AG09319 (cell line): ENCODE results near the gene FARS2.

Source experiments
- DNase-seq: peaks from one replicate; pipeline ENCODE4 v3.0.0-alpha.2; 2010; ENCODE audit warnings: low read depth; ENCODE audit errors: extremely low read depth
- TF ChIP-seq, protein P1 (sequence below): IDR thresholded peaks from 2 replicates; pipeline ENCODE4 v1.5.1; 2011; ENCODE audit warnings: low read depth, mild to moderate bottlenecking, inconsistent platforms, low read length, moderate library complexity

FARS2 gene

DNA sequence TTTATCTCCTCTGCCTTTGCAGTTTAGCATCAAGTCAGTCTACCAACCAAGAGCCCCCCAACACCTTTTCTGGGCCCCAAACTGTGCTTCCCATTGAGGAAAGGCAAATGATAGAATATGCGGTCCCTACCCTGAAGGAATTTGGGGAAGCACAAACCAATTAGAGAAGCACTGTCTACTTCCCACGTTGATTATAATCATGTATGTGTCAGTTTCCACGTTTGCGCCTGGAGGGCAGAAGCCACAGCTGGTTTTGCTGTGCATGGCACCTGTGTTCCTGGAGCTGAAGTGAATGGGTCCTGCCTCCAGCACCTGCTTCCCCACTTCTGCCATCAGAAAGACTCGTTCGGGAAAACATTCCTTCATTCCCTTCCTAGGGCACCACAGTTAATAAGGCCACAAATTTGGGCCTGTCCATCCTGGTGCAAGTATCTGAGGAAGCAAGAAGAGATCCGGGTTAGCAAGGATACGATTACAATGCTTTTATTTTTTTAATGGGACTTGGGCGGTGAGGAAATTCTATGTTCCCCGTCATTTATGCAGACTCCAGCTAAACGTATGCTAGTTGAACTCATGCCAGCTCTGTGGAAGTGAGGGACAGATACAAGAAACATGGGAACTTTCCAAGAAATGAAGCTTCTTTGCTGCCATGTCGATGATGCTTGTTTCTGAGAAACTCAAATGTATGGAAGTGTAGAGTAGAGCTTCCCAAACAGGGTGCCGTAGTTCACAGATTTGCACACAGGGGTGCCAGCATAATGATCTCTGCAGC, 411.9 kb downstream of the FARS2 start:
- no peak for DNase-seq
- TF ChIP-seq, protein P1, sequence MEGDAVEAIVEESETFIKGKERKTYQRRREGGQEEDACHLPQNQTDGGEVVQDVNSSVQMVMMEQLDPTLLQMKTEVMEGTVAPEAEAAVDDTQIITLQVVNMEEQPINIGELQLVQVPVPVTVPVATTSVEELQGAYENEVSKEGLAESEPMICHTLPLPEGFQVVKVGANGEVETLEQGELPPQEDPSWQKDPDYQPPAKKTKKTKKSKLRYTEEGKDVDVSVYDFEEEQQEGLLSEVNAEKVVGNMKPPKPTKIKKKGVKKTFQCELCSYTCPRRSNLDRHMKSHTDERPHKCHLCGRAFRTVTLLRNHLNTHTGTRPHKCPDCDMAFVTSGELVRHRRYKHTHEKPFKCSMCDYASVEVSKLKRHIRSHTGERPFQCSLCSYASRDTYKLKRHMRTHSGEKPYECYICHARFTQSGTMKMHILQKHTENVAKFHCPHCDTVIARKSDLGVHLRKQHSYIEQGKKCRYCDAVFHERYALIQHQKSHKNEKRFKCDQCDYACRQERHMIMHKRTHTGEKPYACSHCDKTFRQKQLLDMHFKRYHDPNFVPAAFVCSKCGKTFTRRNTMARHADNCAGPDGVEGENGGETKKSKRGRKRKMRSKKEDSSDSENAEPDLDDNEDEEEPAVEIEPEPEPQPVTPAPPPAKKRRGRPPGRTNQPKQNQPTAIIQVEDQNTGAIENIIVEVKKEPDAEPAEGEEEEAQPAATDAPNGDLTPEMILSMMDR, result no peak

DNA sequence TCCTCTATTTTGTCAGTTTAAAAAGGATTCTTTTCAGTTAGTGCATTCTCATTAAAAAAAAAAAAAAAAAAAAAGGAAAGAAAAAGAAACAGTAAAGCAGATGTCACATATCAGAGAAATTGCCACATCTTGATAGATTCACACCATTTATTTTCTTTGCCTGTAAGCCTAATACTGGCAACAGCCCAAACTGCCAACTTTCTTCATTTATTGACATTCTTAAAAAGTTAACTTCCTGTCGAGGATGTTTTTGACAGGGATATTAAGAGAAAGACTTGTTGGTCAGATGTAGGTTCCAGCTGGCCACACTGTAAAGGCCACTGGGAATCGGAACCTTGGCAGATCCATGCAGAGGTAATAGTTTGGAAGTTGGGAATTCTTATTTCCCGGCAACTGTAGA, 412.8 kb downstream of the FARS2 start:
- TF ChIP-seq, protein P1, result no peak
- no peak for DNase-seq

GRCh38 chr6:5674721-5675120, 413.4 kb downstream of the FARS2 start:
- TF ChIP-seq, protein P1, result no peak
- DNase-seq, result no peak

DNA sequence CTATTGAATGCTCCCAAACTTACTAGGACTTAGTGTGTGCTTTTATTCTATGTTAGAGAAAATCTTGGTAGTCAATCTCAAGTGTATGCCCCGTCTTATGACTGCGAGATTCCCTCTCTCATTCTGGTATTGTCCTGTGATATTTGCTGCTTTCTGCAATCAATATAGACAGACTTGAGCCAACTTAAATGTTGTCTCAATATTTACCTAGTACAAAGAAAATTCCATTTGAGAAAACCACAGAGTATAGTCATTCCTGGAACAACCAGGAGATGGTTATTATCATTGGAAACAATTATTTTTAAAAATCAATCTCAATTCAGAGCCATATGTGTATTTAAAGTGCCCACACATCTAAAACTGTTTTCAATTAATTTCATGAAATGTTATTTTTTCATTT, 415.4 kb downstream of the FARS2 start:
- no peak for DNase-seq
- TF ChIP-seq, protein P1, result no peak

DNA sequence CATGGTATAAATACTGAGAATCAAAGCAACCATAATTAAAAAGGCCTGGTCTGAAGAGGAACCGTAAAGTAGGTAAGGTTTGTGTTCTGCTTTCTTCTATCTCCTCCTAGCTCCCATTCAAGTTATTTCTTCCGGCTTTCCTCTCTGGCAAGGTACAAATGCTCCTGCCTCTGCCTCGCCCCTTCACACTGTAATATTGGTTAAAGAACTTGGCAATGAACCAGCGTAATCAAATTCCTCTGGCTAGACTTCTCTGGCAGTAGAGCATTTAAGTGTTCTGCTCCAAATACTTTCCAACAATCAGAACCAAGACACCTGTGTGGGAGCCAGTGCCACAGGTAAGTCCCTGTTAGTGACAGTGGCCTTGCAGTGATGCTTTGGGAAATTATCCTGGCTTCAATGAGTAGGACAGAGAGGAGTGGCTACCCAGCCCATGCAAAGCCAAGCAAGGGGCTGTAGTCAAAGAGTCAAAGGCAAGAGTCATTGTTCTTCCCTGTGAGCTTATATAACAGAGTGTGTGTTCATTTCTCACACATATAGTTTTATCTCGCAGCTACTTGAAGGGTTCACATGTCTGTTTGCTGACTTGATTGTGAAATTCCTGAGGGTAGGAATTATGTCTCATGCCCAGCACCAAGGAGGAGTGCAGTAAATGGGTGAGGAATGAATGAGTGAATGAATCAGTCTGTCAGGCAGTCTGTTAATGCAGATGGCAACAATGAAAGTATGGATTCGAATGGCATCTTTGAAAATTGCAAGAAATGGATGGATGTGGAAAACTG, 416.1 kb downstream of the FARS2 start:
- DNase-seq, result no peak
- TF ChIP-seq, protein P1, result no peak

GRCh38 chr6:5679270-5679669, 418.0 kb downstream of the FARS2 start:
- TF ChIP-seq, protein P1, result no peak
- DNase-seq, result no peak

GRCh38 chr6:5679691-5680090, 418.4 kb downstream of the FARS2 start:
- TF ChIP-seq, protein P1, result no peak
- DNase-seq, result no peak
